ENCODE measurements around the gene MSI2.
A peak's percentile ranks its signal among the peaks of the same experiment; 100 is the strongest.
"Not testable (repeated sequence)": the region's sequence is repeated elsewhere in the genome, so short reads cannot be mapped to it uniquely, and the experiment has no call there.

MSI2 gene

DNA sequence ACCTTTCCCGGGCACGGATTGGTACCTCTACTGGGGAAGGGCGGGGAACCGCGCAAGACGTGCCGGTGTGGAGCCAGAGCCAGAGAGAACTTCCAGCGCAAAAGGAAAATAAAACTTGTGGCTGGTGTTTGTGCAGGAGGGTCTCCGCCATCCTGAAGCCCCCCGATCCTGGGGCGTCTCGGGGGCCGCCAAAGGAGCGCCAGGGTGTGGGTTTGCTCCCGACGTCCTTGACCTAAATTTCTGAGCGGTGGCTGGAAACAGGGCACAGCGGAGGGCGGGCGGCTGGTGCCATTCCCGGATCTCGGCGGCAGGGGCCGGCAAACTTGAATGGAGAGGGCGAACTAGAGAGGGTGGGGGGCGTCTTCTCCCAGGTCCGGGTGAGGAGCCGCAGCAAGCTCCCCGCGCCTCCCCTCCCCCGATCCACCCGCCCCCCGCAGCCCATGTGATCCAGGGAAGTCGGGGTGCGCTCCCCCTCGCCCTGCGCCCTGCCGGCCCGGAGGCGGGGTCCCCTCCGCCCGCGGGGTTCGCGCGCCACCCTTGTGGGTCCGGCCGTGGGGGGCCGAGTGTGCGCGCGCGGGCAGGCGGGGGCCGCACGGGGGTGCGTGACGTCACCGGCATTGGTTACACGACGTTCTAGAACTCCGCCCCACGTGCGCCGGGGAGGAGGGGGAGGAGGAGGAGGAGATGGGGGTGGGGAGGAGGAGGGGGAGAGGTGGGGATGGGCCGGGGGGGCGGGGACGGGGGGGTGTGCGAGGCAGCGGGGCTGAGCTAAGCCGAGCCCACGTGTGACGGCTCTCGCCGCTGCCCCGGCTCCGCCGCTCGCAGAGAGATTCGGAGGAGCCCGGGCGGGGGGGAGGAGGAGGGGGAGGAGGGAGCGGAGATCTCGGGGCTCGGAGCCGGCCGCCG, at the start of gene MSI2:
Gene MSI2 (plus strand): TSS at position 748 of the 906 bp plus-strand sequence. CDS start 220 bp downstream, outside the sequence.
- peak; percentile 89 to 91 for DNase-seq

DNA sequence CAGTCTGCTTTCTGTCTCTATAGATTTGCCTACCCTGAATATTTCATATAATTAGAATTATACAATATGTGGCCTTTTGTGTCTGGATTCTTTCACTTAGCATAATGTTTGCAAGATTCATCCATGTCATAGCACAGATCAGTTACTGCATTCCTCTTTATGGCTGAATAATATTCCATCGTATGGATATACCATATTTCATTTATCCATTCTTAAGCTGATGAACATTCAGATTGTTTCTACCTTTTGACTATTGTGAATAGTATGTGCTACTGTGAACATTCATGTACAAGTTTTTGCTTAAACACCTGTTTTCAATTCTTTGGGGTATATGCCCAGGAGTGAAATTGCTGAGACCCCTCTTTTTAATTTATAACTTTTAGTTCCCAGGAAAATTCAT, 49.4 kb upstream of the MSI2 start:
- DNase-seq, result no peak

DNA sequence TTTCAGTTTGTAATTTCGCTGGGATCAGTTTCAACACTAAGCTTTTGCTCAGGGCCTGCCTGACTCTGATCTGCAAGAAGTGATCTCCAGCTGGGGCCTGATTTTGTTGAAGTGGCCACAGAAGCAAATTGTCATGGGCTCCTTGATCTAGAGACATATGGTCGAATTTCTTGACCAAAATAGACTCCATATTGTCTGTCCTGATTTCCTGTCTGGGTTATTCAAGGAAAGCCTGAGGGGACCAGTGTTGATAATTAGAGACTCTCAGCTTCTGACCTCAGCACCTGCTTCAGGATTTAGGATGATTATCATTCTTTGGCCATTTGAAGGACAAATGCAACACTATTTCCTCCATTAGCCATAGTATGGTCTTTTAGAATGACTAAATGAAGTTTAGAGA, 48.9 kb upstream of the MSI2 start:
- no peak for DNase-seq

DNA sequence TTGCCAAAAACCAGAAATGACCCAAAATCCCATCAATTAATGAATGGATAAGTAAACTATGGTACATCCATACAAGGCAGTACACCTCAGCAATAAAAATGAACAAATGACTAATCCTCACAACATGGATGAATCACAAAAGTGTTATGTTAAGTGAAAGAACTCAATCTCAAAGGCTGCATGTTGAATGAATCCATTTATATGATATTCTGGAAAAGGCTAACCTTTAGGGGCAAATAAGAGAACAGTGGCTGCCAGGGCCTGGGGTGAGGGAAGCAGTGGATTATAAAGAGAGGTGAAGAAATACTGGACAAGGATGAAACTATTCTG, 46.1 kb upstream of the MSI2 start:
- DNase-seq, result no peak

DNA sequence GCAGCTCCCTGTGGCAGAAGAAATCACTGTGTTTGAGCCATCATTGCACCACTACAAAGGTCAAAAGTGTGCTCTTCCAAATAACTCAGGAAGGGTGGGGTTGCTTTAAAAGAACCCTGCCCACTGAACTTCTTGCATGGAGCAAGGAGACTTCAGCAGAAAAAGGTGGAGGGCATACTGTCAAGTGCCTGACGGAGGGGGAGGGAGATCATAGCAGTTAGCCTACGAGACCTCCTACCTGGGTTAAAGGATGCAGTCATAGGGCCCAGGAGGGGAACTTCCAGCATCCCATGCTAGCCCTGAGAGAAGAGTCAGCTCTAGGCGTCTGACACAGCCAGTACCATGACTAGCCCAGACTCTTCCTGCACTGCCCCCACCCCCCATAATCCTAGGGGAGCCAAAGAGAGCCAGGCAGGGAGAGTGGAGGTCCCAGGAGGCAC, 45.3 kb upstream of the MSI2 start:
- no peak for DNase-seq

DNA sequence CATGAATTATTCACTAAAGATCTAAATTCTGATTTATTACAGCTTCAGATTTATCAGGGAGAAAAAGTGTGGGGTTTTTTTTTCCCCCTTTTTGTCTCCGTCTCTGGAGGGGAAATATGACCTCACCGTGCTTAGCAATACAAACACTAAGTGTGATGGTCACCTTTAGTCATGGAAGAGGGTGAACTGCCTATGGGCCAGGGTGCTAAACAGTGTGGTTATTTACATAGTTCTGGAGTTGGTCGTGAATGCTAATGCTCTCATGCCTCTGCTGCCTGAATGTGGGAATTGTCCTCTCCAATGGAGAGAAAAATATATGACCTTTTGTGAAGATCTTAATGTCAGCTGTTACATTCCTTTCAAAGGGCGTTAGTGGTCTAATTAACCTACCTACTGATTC, 44.8 kb upstream of the MSI2 start:
- DNase-seq, result no peak

DNA sequence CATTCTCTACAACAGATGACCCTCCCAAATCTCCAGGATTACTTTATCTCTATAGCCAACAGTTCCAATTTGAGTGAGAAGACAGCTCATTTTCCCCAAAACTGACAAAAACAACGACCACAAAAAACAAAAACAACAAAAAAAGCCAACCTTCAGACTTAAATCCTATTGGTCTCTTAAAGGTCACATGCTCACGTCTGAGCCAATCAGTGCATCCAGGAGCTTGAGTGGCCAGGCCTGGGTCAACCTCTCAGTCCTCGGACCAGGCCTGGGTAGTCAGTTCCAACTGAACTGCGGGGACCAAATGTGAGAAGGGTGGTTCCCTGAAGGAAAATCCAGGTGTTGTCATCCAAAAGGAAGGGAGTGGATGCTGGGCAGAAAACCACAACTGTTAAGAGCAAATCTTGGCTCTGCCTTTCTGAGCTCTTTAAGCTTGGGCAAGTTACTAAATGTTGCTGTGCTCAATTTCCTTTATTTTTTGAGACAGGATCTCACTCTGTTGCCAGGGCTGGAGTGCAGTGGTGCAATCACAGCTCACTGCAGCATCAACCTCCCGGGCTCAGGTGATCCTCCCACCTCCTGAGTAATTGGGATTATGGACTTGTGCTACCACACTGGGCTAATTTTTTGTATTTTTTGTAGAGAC, 43.0 kb upstream of the MSI2 start:
- DNase-seq, result no peak

DNA sequence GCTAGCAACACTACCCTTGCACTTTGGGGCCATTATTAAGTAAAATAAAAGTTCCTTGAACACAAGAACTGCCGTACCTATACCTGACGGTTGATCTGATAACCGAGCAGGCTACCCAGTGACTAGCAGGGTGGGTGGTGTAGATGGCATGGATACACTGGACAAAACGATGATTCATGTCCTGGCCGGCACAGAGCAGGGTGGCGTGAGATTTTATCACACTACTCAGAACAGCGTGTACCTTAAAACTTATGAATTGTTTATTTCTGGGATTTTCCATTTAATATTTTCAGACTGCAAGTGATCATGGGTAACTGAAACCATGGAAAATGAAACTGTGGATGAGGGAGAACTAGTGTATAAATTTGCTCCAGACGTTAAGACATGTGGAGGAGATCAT, 41.0 kb upstream of the MSI2 start:
- DNase-seq, result no peak

DNA sequence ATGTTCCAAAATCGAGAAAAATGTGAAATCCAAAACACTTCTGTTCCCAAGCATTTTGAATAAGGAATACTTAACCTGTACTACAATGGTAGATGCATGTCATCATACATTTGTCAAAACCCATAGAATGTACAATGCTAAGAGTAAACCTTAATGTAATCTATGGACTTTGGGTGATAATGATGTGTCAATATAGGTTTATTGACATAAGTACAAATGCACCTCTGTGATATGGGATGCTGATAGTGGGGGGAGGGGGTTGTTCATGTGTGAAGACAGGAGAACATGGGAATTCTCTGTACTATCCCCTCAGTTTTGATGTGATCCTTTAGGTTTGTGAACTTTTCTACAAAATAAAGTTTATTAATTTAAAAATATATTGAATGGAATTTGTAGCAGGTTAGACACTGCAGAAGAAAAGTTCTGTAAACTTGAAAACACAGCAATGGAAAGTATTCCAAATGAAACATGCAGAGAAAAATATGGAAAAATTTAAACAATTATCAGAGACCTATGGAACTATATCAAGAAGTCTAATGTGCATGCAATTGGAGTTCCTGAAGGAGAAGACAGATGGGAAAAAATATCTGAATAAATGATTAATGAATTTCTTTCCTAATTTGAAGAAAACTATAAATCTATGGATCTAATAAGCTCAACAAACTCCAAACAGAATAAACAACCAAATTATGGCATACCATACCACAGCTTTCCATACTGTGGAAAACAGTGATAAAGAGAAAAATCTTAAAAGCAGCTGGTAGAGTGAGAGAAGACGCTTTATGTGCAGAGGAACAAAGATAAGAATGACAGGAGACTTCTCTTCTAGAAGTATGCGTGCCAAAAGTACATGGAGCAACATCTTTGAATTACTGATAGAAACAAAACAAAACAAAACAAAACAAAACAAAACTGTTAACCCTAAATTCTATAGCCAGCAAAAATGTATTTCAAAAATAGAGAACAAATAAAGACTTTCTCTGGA, 34.7 kb upstream of the MSI2 start:
- no peak for DNase-seq

DNA sequence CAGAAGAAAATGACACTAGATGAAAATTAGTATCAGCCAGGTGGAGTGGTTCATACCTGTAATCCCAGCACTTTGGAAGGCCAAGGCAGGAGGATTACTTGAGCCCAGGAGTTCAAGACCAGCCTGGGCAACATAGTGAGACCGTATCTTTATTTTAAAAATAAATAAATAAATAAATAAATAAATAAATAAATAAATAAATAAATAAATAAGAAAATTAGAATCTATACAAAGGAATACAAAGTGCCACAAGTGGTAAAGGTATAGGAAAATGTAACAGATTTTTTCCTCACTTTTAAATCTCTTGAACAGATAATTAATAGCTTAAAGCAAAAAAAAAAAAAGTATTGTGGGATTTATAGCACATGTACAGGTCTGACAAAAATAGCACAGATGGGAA, 33.9 kb upstream of the MSI2 start:
- not testable (repeated sequence) for DNase-seq

DNA sequence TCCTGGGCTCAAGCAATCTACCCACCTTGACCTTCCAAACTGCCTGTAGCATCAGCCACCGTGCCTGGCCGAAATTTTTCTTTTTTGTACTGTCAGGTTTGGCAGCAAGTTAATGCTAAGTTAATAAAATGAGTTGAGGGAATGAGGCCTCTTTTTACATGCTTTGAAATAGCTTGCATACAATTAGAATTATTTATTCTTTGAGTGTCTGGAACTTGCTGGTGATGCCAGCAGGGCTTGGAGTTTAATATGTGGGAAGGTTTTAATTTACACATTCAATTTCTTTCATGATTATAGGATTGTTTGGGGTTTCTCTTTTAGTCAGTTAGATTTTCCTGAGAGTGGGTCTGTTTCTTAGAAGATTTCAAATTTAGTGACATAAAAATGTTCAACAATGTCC, 31.2 kb upstream of the MSI2 start:
- no peak for DNase-seq

DNA sequence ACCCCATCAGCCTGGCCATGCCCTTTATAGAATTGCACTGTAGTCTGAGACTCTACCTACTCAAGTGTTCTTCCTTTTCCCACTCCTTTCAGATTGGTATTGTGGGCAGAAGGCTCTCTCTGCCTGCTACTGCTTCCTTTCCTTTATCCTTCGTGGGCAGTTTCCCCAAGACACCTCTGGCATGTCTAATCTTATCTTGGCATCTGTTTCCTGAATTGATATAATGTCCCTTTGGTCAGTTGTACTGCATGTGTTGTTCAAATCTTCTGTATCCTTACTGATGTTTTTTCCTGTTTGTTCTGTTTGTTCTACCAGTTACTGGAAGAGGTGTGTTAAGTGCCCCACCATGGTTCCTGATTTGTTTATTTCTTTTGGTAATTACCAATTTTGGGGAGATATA, 29.5 kb upstream of the MSI2 start:
- no peak for DNase-seq

DNA sequence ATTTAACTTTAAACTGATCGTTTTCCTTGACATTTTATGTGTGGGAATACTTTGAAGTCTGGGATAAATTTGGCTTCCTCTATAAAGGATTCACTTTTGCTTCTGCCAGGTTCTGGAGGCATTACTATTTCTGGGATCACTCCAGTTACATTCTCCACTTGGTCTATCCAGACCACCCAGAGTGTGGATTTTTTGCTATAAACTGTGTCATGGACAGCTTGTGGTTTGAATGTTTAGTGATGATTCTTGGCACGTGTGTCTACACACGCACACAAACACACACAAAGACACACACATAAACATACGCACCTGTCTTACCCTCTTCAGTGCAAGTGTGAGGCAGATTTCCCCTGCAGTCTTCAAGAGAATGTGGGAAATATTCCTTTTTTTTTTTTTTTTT, 27.4 kb upstream of the MSI2 start:
- no peak for DNase-seq

DNA sequence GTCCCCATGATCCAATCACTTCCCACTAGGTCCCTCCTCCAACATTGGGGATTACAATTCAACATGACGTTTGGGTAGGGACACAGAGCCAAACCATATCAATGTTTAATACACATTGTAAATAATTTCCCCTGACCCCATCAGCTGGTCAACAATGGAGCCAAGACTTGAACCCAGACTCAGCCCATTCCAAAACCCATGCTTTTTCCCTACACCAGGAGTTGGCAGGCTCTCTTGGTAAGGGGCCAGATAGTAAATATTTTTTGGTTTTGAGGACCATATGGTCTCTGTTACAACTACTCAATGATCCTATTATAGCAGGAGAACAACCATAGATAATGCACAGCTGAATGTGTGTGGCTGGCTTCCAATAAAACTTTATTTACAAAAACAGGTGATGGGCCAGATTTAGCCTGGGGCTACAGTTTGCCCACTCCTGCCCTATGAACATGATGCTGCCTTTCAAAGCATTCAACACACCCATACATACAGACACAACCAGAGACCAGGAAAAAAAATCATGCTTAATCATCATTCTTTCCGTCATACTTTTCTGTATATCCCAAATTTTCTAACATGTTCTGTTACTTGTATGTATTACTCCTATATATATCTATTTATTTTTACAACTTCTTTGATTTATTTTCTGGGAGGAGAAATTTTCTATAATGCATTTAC, 22.1 kb upstream of the MSI2 start:
- DNase-seq, result peak; percentile 71 to 89

DNA sequence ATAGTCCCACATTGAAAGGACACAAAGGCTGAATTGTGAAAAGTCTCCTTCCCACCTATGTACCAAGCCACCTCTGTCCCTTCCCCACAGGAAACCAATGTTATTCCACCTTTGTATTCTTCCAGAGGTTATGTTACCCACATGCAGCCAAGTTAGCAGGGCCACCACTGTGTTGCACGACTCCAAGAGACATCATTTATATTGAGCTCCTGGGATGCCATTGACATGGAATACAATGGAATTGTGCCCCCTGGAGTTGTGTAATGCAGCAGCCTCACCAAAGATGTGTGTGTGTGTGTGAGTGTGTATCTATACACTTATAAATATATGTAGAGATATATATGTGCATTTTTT, 21.6 kb upstream of the MSI2 start:
- DNase-seq, result peak; percentile 41 to 62

DNA sequence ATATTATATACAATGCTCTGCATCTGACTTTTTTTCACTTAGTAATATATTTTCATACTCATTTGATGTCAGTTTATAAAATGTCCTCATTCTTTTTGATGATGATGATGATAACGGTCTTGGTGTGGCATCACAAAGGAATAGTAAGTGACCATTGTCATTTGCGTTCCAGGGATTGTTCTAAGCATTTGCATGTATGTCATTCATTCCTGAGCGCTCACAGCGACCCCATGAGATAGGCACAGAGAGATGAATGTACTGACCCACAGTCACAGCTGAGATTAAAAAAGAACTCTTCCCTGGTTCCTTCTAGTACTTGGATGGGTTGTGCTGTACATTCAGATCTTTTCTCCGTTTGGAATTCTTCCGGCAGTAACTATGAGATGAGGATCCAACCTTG, 21.2 kb upstream of the MSI2 start:
- DNase-seq, result no peak

DNA sequence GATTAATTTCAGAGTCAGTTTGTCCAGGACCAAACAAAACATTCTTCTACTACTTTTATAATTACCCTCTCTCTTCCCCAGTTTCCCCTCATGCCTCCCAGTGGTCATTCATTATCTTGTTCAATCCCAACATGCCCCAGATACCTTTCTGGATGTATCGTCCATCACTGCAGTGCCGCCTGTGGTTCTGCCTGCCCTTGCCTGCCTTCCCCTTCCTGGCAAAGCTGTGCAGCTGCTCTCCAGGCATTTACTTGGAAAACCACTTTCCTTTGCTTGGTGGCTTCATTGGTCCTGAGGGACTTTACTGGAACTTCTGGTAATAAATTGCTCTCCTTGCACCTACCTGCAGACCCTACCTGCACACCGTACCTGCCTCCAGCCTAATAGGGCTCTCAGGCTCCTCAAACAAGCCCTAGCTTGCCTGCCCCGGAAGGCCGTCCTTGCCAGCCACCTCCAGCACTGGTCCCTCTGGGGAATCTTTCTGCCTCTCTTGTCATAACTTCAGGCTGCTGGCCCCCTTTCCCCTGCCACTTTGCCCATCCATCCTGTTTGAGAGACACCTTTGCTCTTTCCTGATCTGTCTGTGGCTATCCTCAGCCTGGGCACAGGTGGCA, 19.5 kb upstream of the MSI2 start:
- no peak for DNase-seq

DNA sequence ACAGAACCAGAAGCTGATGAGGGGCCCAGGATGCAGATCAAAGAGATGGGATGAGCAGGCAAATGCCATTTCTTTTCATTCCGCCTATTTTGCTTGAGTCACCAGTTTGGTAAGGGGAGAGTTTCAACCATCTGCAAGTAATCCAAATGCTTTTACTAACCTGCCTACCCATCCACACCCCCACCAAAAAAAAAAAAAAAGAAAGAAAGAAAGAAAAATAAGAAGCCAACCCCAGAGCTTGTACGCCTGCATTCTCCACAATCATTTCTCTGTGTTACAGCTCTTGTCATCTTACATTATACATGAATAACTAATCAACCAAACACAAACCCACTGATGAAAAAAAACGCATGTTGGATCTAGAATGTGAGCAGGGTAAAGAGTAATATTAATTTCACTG, 15.7 kb upstream of the MSI2 start:
- DNase-seq, result no peak

DNA sequence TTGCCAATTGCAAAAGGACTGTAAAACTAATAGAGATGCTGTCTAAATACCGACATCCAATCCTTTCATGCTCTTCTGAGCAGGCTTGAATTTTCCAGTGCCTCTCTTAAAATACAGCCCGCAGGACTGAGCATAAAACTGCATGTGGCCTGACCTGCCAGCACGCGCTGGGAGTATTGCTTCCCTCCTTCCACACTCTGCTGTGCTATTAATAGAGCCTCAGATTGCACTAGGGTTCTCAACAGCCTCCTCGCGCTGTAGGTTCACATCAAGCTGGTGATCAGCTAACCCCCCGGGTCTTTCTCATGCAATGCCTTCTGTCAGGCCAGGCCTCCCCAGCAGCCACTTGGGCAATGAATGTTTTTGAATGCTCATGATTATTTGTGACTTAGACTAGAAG, 14.2 kb upstream of the MSI2 start:
- no peak for DNase-seq

DNA sequence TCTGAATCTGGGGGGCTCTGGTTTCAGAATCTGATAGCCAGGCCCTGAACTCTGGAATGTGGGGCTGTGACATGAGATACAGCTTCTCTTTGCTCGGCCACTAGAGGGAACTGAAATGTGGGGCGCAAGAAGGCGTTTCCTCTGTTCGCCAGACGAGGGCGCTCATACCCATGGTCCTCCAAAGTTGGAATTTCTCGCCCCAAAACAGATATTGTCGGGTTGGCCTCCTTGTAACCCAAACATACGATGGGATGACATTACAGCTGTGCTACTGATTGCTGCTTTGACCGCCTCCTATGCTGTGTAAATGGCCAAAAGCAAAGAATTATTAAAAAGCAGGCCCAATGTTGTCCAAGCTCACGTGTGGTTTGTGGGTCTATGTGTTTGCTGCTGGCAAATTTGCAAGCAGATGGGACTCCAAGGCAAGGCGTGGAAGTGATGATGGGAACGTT, 13.1 kb upstream of the MSI2 start:
- peak; percentile 73 to 81 for DNase-seq

DNA sequence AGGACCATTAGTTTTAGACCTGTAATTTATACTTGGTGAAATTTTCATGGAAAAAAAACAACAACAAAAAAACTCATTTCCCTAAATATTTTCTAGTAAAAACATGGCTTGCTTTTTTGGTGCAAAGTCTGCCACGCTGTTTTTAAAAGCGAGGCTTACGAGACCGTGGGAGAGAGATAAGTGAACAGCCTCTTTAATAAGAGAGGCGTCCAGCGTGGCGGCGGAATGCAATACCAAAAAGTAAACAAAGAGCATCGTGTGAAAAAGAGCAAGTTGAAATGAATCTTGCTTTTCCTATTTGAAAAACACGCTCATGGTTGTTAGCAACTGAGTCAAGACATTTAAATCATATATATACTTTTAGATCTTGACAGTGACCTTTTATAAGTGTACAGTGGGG, 10.5 kb upstream of the MSI2 start:
- DNase-seq, result no peak

DNA sequence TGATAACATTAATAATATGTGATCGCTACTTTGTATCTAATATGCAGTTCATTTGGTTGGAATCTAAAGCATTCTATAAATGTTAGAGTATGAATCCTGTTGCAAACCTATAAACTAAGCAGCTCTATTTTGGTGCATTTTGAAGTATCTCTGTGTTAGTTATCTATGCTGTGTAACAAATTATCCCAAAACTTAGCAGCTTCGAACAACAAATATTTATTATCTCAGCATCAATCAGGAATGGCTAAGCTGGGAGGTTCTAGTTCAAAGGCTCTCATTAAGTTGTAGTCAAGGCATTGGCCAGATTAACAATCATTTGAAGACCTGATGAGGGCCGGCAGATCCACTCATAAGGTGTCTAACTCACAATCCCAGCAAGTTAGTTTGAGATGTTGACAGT, 10.1 kb upstream of the MSI2 start:
- DNase-seq, result no peak

All from NCI-H2081 (cell line).